GM12891 (cell line): Measurements from ENCODE around the gene CCDC63.

Experiments
- POLR2A ChIP-seq: IDR thresholded peaks from 2 replicates; pipeline ENCODE4 v1.6.1; 2011; ENCODE audit warnings: low read depth, low read length, control low read depth
- POLR2AphosphoS5 ChIP-seq: IDR thresholded peaks from 2 replicates; pipeline ENCODE4 v1.6.1; 2011; ENCODE audit warnings: low read depth, low read length, control low read depth
- SPI1 ChIP-seq: IDR thresholded peaks from 2 replicates; pipeline ENCODE4 v1.6.1; 2011; ENCODE audit warnings: low read depth, low read length, control low read depth
- TAF1 ChIP-seq: IDR thresholded peaks from 2 replicates; pipeline ENCODE4 v1.6.1; 2011; ENCODE audit warnings: low read depth, low read length, control low read depth

DNA sequence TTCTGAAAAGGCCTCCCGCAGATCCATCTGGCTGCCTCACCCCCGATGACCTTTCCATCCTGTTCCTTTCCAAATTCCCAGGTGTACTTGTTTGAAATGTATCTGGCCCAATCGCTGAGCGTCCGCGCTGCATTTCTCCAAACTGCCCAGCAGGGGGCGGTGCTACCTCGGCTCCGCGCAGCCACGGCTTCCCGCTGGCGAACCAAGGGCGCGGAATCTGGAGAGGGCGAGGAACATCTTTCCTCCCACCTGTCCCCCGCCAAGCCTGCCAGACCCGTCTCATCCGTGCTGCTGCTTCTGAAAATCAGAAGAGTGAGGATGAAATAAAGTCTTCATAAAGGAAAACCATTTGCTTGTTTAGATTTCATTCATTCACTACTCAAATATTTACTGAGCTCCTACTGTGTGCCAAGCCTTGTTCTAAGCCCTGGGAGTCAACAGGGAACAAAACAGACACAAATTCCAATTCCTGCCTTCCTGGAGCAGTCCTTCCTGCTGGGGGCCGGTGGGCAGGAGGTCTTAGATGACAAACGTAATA lies 90.4 kb downstream of the CCDC63 start:
- TF ChIP-seq TAF1 (no peak), POLR2A (no peak), POLR2AphosphoS5 (no peak), SPI1 (no peak)
